ENCODE measurements around the gene NXNL1.

NXNL1 gene

DNA sequence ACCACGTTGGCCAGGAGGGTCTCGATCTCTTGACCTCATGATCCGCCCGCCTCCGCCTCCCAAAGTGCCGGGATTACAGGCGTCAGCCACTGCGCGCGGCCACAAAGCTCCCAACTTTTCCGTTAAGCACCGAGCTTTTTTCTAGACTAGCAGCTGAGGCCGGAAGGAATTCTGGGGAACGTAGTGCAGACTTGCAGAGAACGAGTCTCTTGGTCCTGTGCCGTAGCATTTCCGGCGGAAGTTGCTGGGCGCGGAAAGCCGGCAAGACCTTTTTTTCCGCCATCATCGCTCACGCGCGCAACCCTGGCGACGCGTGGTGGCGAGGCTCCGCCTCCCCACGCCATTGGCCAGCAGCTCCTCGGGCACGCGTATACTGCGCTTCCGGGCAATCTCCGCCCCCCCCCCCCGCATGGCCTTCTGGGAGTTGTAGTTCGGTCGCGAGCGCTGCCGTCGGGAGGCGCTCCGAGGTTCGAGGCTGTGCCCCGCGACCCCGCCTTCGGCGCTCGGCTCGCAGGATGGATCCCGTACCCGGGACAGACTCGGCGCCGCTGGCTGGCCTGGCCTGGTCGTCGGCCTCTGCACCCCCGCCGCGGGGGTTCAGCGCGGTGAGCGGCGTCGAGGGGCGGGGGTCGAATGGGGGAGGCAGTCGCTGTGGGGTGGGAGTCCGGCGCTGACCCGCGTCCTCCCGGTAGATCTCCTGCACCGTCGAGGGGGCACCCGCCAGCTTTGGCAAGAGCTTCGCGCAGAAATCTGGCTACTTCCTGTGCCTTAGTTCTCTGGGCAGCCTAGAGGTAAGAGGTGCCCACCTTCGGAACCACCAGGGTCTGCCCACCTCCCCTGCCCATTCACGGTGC lies 40.9 kb downstream of the NXNL1 start, which contains the start of gene MVB12A:
MVB12A (plus strand) TSS at position 427 of the 854 bp plus-strand sequence; CDS start at position 516, 89 bp downstream.
- DNase-seq (ENCODE audit: low read depth), result peak; percentile 99

DNA sequence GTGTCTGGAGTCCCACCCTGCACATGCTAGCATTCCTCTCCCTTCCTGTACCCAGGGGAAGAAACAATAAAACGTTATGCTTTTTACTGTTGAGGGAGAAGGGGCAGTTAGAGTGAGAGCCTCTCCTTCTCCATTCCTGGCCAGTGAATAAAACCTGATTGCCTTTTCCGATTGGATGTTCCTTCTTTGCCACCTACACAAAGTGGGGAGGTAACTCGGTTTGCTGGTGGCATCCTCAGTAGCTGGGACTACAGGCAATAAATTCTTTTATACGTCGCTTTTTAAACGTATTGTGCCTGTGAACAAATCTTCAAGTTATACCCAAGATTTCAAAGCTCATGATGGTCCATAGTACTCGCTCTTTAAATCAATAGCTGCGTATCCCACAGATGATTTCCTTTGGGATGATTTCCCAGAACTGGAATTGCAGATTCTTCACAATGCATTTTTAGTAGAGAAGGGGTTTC lies 41.5 kb downstream of the NXNL1 start:
- no peak for DNase-seq (ENCODE audit: low read depth)

DNA sequence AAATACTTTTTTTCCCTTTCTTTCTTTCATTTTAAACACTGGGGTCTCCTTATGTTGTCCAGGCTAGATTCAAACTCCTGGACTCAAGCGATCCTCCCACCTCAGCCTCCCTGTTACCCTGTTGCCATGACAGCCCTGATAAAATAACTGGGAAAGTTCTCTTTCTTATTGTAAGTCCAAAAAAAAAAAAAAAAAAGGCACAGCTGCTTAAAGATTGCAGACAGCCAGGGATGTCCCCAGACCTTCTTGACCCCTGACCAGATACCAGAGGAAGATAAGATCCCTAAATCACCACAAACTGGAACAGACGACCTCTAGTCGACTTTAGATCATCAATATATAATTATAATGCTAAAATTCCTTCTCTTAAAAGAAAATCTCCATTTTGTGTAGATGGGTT lies 42.0 kb downstream of the NXNL1 start:
- no peak for DNase-seq (ENCODE audit: low read depth)

DNA sequence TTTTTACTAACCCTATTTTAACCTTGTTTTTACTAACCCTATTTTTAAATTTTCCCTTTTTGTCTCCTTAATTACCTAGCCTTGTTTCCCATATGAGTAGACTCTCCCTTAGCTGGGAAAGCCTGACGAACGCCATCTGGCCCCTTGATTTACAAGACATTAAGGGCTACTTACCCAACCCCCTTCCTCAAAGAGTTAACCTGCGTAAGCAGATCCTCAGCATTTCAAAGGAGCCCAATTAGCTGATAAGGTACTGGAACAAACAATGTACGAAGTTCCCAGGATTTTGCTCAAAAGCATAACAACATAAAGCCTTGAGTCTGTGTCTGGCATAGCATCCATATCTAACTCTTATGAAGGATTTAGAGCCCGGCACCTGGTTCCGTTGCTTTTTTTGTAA lies 45.6 kb downstream of the NXNL1 start:
- DNase-seq (ENCODE audit: low read depth), result no peak

DNA sequence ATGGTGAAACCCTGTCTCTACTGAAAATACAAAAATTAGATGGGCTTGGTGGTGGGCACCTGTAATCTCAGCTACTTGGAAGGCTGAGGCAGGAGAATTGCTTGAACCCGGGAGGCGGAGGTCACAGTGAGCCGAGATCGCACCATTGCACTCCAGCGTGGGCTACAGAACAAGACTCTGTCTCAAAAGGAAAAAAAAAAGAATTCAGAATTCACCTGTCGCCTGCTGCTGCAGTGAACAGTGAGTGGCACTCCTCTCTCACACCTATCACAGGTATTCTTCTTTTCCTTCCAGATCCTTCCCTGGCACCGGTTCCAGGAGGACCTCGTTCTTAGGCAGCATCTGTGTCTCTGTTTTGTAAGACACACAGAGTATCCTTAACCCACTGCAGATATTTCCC lies 46.6 kb downstream of the NXNL1 start:
- DNase-seq (ENCODE audit: low read depth), result no peak

DNA sequence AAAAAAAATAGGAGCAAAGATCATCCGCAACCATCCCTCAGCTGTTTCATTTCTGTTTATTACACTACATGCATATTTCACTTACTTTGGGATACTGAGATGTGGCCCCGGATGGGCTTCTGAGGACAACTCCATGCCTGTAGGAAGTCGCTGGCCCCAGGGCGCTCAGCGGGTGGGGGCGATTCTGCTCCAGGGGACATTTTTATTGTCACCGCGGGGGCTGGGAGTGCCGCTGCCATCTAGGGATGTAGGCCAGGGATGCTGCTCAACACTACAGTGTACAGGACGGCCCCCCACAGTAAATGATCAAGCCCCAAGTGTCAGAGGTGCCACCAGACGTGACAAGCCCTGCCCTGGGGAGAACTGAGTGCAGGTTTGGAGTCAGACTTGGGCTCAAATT lies 48.9 kb downstream of the NXNL1 start:
- no peak for DNase-seq (ENCODE audit: low read depth)

DNA sequence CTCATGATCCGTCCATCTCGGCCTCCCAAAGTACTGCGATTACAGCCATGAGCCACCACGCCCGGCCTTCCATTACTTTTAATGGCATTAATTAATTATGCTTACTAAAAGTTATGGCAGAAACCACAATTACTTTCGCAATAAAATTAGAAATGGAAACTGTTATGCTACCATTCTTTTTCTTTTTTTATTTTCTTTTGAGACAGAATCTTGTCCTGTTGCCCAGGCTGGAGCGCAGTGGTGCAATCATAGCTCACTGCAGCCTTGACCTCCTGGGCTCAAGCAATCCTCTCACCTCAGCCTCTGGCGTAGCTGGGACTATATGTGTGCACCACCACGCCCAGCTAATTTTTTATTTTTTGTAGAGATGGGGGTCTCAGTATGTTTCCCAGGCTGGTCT lies 50.7 kb downstream of the NXNL1 start:
- DNase-seq (ENCODE audit: low read depth), result no peak

DNA sequence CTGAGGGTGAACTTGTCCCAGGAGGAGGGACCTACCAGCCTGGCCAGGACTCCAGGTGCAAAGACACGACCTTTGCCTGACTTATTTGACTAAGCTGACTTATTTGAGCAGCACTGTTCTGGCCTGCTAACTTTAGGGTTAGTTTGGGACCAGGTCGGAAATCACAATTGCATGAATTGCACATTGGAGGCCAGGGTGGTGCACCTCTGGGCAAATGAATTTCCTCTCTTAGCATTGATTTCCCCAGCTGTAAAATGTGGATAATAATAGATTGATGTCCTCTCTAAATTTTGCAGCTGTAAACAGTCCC lies 53.9 kb downstream of the NXNL1 start:
- no peak for DNase-seq (ENCODE audit: low read depth)

DNA sequence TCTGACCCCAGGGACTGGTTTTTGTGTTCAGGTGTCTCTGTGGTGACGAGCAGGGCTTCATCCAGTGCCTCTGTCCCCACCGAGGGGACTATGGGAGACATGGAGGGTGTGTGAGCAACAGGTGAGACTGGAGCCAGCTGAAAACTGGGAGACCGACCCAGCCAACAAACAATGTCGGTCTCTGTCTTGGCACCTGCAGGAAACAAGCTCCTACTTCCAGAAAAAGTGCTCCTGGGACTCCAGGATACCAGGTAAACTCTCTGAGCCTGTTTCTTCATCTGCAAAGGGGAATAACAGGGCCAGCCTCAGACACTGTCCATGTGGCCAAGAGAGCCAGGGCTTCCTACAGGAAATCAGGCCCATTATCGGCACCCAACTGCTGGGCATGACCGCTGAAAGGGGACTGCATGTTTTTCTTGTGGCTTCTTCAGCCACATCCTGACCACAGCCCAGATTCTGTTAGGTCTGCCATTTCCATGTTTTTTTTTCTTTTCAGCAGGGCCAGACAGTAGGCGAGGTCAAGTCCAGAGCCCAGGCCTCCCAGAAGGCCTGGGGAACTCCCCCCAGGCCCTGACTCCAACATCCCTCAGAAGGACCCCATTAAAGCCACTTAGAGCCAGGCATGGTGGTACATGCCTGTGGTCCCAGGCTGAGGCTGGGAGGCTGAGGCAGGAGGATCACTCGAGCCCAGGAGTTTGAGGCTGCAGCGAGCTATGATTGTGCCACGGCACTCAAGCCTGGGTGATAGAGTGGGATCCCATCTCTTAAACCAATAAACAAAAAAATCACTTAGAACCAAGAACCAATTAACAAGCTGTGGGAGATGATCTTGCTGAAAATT lies 54.5 kb downstream of the NXNL1 start:
- DNase-seq (ENCODE audit: low read depth), result peak; percentile 35
